Measurements from ENCODE around the gene ATCAY.
A peak's percentile ranks its signal among the peaks of the same experiment; 100 is the strongest.

The ATCAY gene

GRCh38 chr19:3840804-3841203 is 39.7 kb upstream of the ATCAY start:
- DNase-seq, result no peak
- H3K4me3 ChIP-seq (ENCODE audit: low read depth, low read length), result no peak overlapping the region
- TF ChIP-seq CTCF (IDR thresholded peaks at IDR 0.05; ENCODE audit: low read depth, low read length, missing control alignments), result no peak
- in situ Hi-C loops (cut with HindIII; ENCODE audit: low pct_ligation_motif_present, low sequenced_read_pairs), result no loop called here
- H3K36me3 ChIP-seq (replicated peaks), result no peaks in the 10 kb centered on the region
- H3K27me3 ChIP-seq (replicated peaks), result no peaks in the 10 kb centered on the region
- H3K27ac ChIP-seq, result no peak overlapping the region

- TF ChIP-seq CTCF (IDR thresholded peaks at IDR 0.05; ENCODE audit: low read depth, low read length, missing control alignments), result no peak
- in situ Hi-C loops (cut with HindIII; ENCODE audit: low pct_ligation_motif_present, low sequenced_read_pairs), result no loop called here
- DNase-seq, result no peak
- no peaks in the 10 kb centered on the region for H3K36me3 ChIP-seq (replicated peaks)
- H3K27me3 ChIP-seq (replicated peaks), result no peaks in the 10 kb centered on the region
- H3K27ac ChIP-seq, result no peak overlapping the region
- H3K4me3 ChIP-seq (ENCODE audit: low read depth, low read length), result no peak overlapping the region
Observed at GRCh38 chr19:3842948-3843347, 37.5 kb upstream of the ATCAY start.

- in situ Hi-C loops (cut with HindIII; ENCODE audit: low pct_ligation_motif_present, low sequenced_read_pairs), result no loop called here
Observed at GRCh38 chr19:3844596-3844995, 35.9 kb upstream of the ATCAY start.

GRCh38 chr19:3849092-3849491 is 31.4 kb upstream of the ATCAY start:
- Histone ChIP-seq H3K27me3 (replicated peaks) (no peaks in the 10 kb centered on the region), H3K27ac (no peak overlapping the region), H3K36me3 (replicated peaks) (no peaks in the 10 kb centered on the region), H3K4me3 (ENCODE audit: low read depth, low read length) (no peak overlapping the region)
- TF ChIP-seq CTCF (IDR thresholded peaks at IDR 0.05; ENCODE audit: low read depth, low read length, missing control alignments), result peak; percentile 54
- no peak for DNase-seq
- in situ Hi-C loops (cut with HindIII; ENCODE audit: low pct_ligation_motif_present, low sequenced_read_pairs), result no loop called here

More at GRCh38 chr19:3844596-3844995, 35.9 kb upstream of the ATCAY start:
- Histone ChIP-seq H3K4me3 (ENCODE audit: low read depth, low read length) (no peak overlapping the region), H3K27ac (no peak overlapping the region), H3K36me3 (replicated peaks) (no peaks in the 10 kb centered on the region), H3K27me3 (replicated peaks) (no peaks in the 10 kb centered on the region)
- DNase-seq, result no peak
- TF ChIP-seq CTCF (IDR thresholded peaks at IDR 0.05; ENCODE audit: low read depth, low read length, missing control alignments), result no peak

- Histone ChIP-seq H3K27ac (no peak overlapping the region), H3K4me3 (ENCODE audit: low read depth, low read length) (no peak overlapping the region), H3K36me3 (replicated peaks) (no peaks in the 10 kb centered on the region), H3K27me3 (replicated peaks) (no peaks in the 10 kb centered on the region)
- no peak for DNase-seq
- no peak for TF ChIP-seq CTCF (IDR thresholded peaks at IDR 0.05; ENCODE audit: low read depth, low read length, missing control alignments)
- in situ Hi-C loops (cut with HindIII; ENCODE audit: low pct_ligation_motif_present, low sequenced_read_pairs), result no loop called here
Observed at GRCh38 chr19:3849787-3850186, 30.7 kb upstream of the ATCAY start.

- no peaks in the 10 kb centered on the region for H3K36me3 ChIP-seq (replicated peaks)
Observed at GRCh38 chr19:3850320-3850972, 30.0 kb upstream of the ATCAY start.

More at GRCh38 chr19:3850320-3850972, 30.0 kb upstream of the ATCAY start:
- no peak overlapping the region for H3K27ac ChIP-seq
- TF ChIP-seq CTCF (IDR thresholded peaks at IDR 0.05; ENCODE audit: low read depth, low read length, missing control alignments), result no peak
- no peak for DNase-seq
- in situ Hi-C loops (cut with HindIII; ENCODE audit: low pct_ligation_motif_present, low sequenced_read_pairs), result no loop called here
- no peak overlapping the region for H3K4me3 ChIP-seq (ENCODE audit: low read depth, low read length)
- H3K27me3 ChIP-seq (replicated peaks), result no peaks in the 10 kb centered on the region
